GM21529 (cell line): ENCODE results near the gene ZNF654.

Experiments used
- ATAC-seq: cut with Tn5 transposase; IDR thresholded peaks from one replicate; pipeline ENCODE4 v1.9.1; 2021; ENCODE audit not compliant: unreplicated experiment

The ZNF654 gene

DNA sequence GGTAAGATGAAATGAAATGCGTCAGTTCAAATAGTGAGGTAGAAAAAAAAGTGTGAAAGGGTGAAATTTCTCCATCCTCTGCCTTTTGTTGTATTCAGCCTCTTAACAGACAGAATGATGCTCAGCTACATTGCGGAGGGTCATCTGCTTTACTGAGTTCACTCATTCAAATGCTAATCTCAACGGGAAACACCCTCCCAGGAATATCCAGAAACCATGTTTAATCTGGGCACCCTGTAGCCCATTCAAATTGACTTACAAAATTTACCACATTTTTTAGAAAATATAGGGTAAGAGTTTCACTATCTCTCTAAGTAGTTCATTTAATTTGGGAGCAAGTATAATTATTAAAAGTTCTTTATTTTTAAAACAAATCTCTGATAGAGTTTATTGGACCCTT, 133.6 kb downstream of the ZNF654 start:
- ATAC-seq = no peak
